ENCODE data around the gene SF3B4.

- TF ChIP-seq, protein P1, sequence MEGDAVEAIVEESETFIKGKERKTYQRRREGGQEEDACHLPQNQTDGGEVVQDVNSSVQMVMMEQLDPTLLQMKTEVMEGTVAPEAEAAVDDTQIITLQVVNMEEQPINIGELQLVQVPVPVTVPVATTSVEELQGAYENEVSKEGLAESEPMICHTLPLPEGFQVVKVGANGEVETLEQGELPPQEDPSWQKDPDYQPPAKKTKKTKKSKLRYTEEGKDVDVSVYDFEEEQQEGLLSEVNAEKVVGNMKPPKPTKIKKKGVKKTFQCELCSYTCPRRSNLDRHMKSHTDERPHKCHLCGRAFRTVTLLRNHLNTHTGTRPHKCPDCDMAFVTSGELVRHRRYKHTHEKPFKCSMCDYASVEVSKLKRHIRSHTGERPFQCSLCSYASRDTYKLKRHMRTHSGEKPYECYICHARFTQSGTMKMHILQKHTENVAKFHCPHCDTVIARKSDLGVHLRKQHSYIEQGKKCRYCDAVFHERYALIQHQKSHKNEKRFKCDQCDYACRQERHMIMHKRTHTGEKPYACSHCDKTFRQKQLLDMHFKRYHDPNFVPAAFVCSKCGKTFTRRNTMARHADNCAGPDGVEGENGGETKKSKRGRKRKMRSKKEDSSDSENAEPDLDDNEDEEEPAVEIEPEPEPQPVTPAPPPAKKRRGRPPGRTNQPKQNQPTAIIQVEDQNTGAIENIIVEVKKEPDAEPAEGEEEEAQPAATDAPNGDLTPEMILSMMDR (IDR thresholded peaks at IDR 0.05; ENCODE audit: low read length) = no peak
- TF ChIP-seq EZH2 (IDR thresholded peaks at IDR 0.05; ENCODE audit: borderline replicate concordance, low read length) = no peak
These were observed 5.6 kb upstream of the SF3B4 start for GRCh38 chr1:149933208-149933607.

All from OCI-LY1 (cell line).